CD4-positive, alpha-beta T cell treated with Interferon alpha-2 for 1 hour (primary cell): ENCODE measurements around the gene KRT26.

ENCODE experiments used
- DNase-seq, 2 donors: peaks; one replicate each; pipeline ENCODE4 v3.0.0-alpha.2; 2020 to 2022

The KRT26 gene

GRCh38 chr17:40724656-40725055 is 47.3 kb downstream of the KRT26 start:
- DNase-seq = no peak

DNA sequence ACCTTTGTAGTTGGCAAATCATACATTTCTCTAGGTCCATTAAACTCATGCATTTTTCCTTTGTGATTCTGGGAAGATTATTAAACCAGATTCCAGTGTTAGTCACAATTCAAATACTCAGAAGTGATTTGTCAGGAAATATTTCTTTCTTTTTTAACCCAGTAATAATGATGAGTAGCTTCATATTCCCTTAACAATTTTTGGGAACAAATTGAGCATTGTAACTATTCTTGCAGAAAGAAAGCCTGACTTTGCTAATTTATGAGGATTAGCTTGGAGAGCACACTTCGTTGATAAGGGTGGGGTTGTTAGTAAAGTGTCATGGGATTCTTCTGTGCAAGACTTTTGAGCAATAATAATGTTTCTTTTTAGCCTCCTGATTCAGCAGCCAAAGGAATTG is 49.8 kb downstream of the KRT26 start:
- no peak for DNase-seq

GRCh38 chr17:40720899-40721298 is 51.1 kb downstream of the KRT26 start:
- DNase-seq = no peak

GRCh38 chr17:40718930-40719329 is 53.1 kb downstream of the KRT26 start:
- DNase-seq = no peak

- DNase-seq = no peak
Measured at GRCh38 chr17:40717776-40718175, 54.2 kb downstream of the KRT26 start.
